ENCODE measurements around the gene SEC14L3. TPM values are rescaled to one million over a fixed set of nuclear protein-coding genes. Genes with fewer than 3 reads are reported as not detected.

SEC14L3 gene
- total and polyA plus RNA-seq, 2 donors (not counting 3 experiments of a cell fraction or from before 2014, with no cell fraction given), result not detected

GRCh38 chr22:30413001-30413400 lies 58.8 kb downstream of the SEC14L3 start:
- no peak for TF ChIP-seq POLR2A (IDR thresholded peaks at IDR 0.05; ENCODE audit: low read depth, low read length)
- no peak for TF ChIP-seq POLR2AphosphoS5 (IDR thresholded peaks at IDR 0.05; ENCODE audit: insufficient read depth, low read depth, low read length)
- TF ChIP-seq FOS (IDR thresholded peaks at IDR 0.05; ENCODE audit: borderline replicate concordance, insufficient read depth, low read length), result no peak
- Histone ChIP-seq H3K9ac (replicated peaks; ENCODE audit: extremely low read depth, insufficient read depth, low read length) (no peak overlapping the region), H4K20me1 (replicated peaks; ENCODE audit: control insufficient read depth, extremely low read depth, insufficient read depth, low read length) (no peaks in the 10 kb centered on the region), H3K9me3 (replicated peaks; ENCODE audit: control insufficient read depth, insufficient read depth, low read length) (no peaks in the 10 kb centered on the region), H3K4me3 (replicated peaks in 1 of 3; ENCODE audit: insufficient read depth in 1 of 3, low read depth in 1 of 3, low read length in 3 of 3) (no peak overlapping the region), H3K4me1 (ENCODE audit: control insufficient read depth, extremely low read depth, insufficient read depth, low read length) (peaks cover 6% of the 10 kb centered on the region), H3K4me2 (ENCODE audit: insufficient read depth, low read length) (no peak overlapping the region), H3K27ac (ENCODE audit: insufficient read depth, low read depth, low read length) (no peak overlapping the region), H3K9me1 (replicated peaks; ENCODE audit: control insufficient read depth, extremely low read depth, insufficient read depth, low read length) (no peaks in the 10 kb centered on the region), H3K36me3 (ENCODE audit: control insufficient read depth in 2 of 2, extremely low read depth in 1 of 2, insufficient read depth in 2 of 2, low read length in 2 of 2) (peaks cover 13 to 50% of the 10 kb centered on the region in 2 experiments), H3K27me3 (ENCODE audit: control insufficient read depth in 2 of 2, insufficient read depth in 2 of 2, low read length in 2 of 2) (no peaks in the 10 kb centered on the region), H3K79me2 (ENCODE audit: control insufficient read depth, insufficient read depth, low read length) (no peaks in the 10 kb centered on the region), H2AFZ (ENCODE audit: low read depth, low read length) (no peak overlapping the region)
- CTCF ChIA-PET, result interaction anchor here (2.2 to 4.0 kb wide), 2 partner anchors 12 to 14 kb away, joined by 10 to 21 read pairs; partner anchors contain the start of gene MTFP1
- intact Hi-C loops (cut with micrococcal nuclease) (no loop called here), dilution Hi-C loops (cut with MboI; ENCODE audit: extremely low pct_ligation_motif_present, low sequenced_read_pairs) (no loop called here)
- FAIRE-seq (no peak), DNase-seq (ENCODE audit: low read depth, low spot score) (no peak)
- POLR2A ChIA-PET, result no interaction called here
- BruUV-seq (replicated peaks), result no TSS peak

DNA sequence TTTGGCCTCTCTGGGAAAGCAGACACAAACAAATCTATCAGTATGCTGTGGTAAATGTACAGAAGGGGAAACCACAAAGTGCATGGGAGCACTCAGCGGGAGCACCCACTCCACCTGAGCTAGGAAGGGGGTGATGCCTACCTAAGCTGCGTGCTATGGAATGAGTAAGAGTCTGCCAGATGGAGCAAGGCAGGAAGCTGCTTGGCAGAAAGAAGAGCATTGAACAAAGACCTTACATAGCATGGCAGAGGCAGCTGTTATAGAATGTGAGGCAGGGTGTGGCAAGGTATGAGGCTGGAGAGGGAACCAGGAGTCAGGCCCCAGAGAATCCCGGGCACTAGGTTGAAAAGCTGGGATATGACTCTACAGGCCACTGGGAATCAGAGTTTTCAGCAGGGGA lies 60.0 kb downstream of the SEC14L3 start:
- no peak overlapping the region for H3K4me2 ChIP-seq (ENCODE audit: insufficient read depth, low read length)
- dilution Hi-C loops (cut with MboI; ENCODE audit: extremely low pct_ligation_motif_present, low sequenced_read_pairs), result no loop called here
- no peak for TF ChIP-seq GATA2 (IDR thresholded peaks at IDR 0.05; ENCODE audit: insufficient read depth, insufficient read length, low read depth, low read length)
- TF ChIP-seq, protein P1, sequence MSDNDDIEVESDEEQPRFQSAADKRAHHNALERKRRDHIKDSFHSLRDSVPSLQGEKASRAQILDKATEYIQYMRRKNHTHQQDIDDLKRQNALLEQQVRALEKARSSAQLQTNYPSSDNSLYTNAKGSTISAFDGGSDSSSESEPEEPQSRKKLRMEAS (IDR thresholded peaks at IDR 0.05; ENCODE audit: insufficient read depth, insufficient read length), result no peak
- no peak for TF ChIP-seq FOS (IDR thresholded peaks at IDR 0.05; ENCODE audit: borderline replicate concordance, insufficient read depth, low read length)
- no peak for TF ChIP-seq EZH2 (IDR thresholded peaks at IDR 0.05; ENCODE audit: borderline replicate concordance, low read depth, low read length, severe bottlenecking)
- TF ChIP-seq JUN (IDR thresholded peaks at IDR 0.05; ENCODE audit: borderline replicate concordance, insufficient read depth, insufficient read length, low read depth), result no peak
- TF ChIP-seq POLR2A (IDR thresholded peaks at IDR 0.05; ENCODE audit: low read depth, low read length), result no peak
- no peak for TF ChIP-seq MYC (IDR thresholded peaks at IDR 0.05; ENCODE audit: low read depth, low read length)
- no peak for TF ChIP-seq CTCF (IDR thresholded peaks at IDR 0.05; ENCODE audit: extremely low read depth in 1 of 2, insufficient read depth in 1 of 2, low read depth in 1 of 2, low read length in 2 of 2)
- TF ChIP-seq POLR2AphosphoS5 (IDR thresholded peaks at IDR 0.05; ENCODE audit: insufficient read depth, low read depth, low read length), result no peak
- H4K20me1 ChIP-seq (replicated peaks; ENCODE audit: control insufficient read depth, extremely low read depth, insufficient read depth, low read length), result no peaks in the 10 kb centered on the region
- H3K27ac ChIP-seq (ENCODE audit: insufficient read depth, low read depth, low read length), result no peak overlapping the region
- H2AFZ ChIP-seq (ENCODE audit: low read depth, low read length), result no peak overlapping the region
- FAIRE-seq (no peak), DNase-seq (ENCODE audit: low read depth, low spot score) (no peak)
- H3K9ac ChIP-seq (replicated peaks; ENCODE audit: extremely low read depth, insufficient read depth, low read length), result no peak overlapping the region
- no peaks in the 10 kb centered on the region for H3K79me2 ChIP-seq (ENCODE audit: control insufficient read depth, insufficient read depth, low read length)
- peaks cover 10 to 50% of the 10 kb centered on the region in 2 experiments for H3K36me3 ChIP-seq (ENCODE audit: control insufficient read depth in 2 of 2, extremely low read depth in 1 of 2, insufficient read depth in 2 of 2, low read length in 2 of 2)
- H3K4me1 ChIP-seq (ENCODE audit: control insufficient read depth, extremely low read depth, insufficient read depth, low read length), result peaks cover 6% of the 10 kb centered on the region
- no TSS peak for BruUV-seq (replicated peaks)
- intact Hi-C loops (cut with micrococcal nuclease), result no loop called here
- no peaks in the 10 kb centered on the region for H3K27me3 ChIP-seq (ENCODE audit: control insufficient read depth in 2 of 2, insufficient read depth in 2 of 2, low read length in 2 of 2)
- ChIA-PET CTCF (interaction anchor here (1.2 to 4.0 kb wide), 3 partner anchors 10 to 15 kb away, joined by 6 to 21 read pairs (median 13); partner anchors contain the start of genes MTFP1 and SEC14L2), POLR2A (interaction anchor here (0.6 kb wide), 1 partner anchor 18 kb away, joined by 7 read pairs; no protein-coding TSS in a partner anchor)
- no peaks in the 10 kb centered on the region for H3K9me3 ChIP-seq (replicated peaks; ENCODE audit: control insufficient read depth, insufficient read depth, low read length)
- H3K4me3 ChIP-seq (replicated peaks in 1 of 3; ENCODE audit: insufficient read depth in 1 of 3, low read depth in 1 of 3, low read length in 3 of 3), result no peak overlapping the region
- no peaks in the 10 kb centered on the region for H3K9me1 ChIP-seq (replicated peaks; ENCODE audit: control insufficient read depth, extremely low read depth, insufficient read depth, low read length)
